ENCODE data around the gene ARHGAP35.
"Not testable (repeated sequence)": the region's sequence is repeated elsewhere in the genome, so short reads cannot be mapped to it uniquely, and the experiment has no call there.

The ARHGAP35 gene

DNA sequence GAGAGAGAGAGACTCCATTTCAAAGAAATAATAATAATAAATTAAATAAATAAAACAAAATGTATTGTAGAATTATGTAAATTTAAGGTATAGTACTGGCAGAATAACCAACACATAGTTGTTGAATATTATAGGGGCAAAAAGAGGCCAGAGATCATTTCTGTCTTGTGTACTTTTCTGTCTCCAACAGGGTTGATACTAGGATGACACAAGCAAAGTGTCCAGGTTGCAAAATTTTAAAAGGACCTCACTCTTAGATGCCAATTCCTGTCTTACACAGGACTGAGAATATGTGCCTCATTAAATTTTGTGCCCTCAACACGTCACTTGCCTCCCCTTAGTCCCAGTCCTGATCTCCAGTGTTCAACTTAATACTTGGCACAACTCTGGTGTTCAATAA, 8.0 kb upstream of the ARHGAP35 start:
- Mint-ChIP-seq H3K27ac (no peak overlapping the region), H3K9me3 (no peaks in the 10 kb centered on the region), H3K36me3 (peaks cover under 1% of the 10 kb centered on the region), H3K27me3 (no peaks in the 10 kb centered on the region), H3K4me3 (no peak overlapping the region), H3K4me1 (peaks cover 25% of the 10 kb centered on the region)
- DNase-seq (ENCODE audit: low spot score in 2 of 2): no peak
- no peak for ATAC-seq (ENCODE audit: low read depth)

DNA sequence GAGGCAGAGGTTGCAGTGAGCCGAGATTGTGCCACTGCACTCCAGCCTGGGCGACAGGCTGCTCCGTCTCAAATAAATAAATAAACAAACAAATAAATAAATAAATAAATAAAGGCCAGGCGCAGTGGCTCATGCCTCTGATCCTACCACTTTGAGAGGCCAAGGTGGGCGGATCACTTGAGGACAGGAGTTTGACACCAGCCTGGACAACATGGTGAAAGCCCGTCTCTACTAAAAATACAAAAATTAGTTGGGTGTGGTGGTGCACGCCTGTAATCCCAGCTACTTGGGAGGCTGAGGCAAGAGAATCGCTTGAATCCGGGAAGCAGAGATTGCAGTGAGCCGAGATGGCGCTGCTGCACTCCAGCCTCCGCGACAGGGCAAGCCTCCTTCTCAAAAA, 6.1 kb upstream of the ARHGAP35 start:
- H3K4me3 Mint-ChIP-seq, H3K27ac Mint-ChIP-seq, H3K9me3 Mint-ChIP-seq: not testable (repeated sequence)

DNA sequence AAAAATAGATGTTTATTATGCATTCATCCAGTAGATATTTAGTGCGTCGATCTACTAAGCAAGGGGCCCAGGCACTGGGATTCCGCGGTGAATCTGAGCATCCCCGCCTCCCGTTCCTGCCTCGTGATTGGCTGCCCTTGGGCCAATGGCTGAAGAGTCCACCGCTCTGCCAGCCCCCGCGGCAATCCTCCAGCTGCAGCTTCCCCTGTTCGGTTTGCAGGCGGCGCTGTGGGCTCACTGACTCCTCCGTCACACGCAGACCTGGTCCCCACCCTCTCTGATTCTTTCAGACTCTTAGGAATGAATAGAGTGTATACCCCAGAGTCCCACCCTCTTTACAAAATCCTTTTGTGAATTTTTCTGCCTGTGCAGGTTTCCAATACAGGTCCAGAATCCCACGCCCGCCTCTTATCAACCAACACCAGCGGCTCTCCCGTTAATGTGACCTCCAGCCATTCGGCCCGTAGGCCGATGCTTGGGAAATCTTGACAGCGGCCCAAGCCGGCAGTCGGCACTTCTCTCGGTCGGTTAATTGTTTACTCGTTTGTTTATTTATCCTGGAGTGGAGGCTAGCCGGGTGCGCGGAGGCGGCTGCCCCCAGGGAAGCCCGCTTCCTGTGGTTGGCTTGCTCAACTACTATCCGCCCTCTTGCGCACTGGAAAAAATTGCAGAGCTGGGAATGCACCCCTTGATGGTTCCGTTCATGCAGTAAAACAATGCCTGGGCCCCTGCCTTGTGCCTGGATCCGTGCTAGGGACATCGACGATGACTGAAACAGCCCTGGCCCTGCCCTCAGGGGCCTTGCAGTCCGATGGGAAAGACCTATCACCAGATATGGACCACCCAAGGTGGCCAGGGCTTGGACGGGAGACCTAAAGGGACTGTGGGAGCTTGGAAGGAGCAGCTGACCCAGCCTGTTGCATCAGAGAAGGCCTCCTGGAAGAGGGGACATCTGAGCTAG, 4.5 kb upstream of the ARHGAP35 start:
- peak; percentile 72 to 82 for DNase-seq (ENCODE audit: low spot score in 2 of 2)
- Mint-ChIP-seq H3K27me3 (no peaks in the 10 kb centered on the region), H3K4me3 (peak overlapping the region; percentile 74), H3K36me3 (no peaks in the 10 kb centered on the region), H3K9me3 (no peaks in the 10 kb centered on the region), H3K27ac (no peak overlapping the region), H3K4me1 (peaks cover 14% of the 10 kb centered on the region)
- ATAC-seq (ENCODE audit: low read depth): peak; percentile 64

More for the DNA sequence above, 6.1 kb upstream of the ARHGAP35 start:
- peaks cover 22% of the 10 kb centered on the region for H3K4me1 Mint-ChIP-seq
- not testable (repeated sequence) for H3K36me3 Mint-ChIP-seq; ATAC-seq (ENCODE audit: low read depth); H3K27me3 Mint-ChIP-seq; DNase-seq (ENCODE audit: low spot score in 2 of 2)

GRCh38 chr19:46859637-46860124, 1.1 kb upstream of the ARHGAP35 start:
- ATAC-seq (ENCODE audit: low read depth) (no peak), DNase-seq (ENCODE audit: low spot score in 2 of 2) (no peak)
- Mint-ChIP-seq H3K36me3 (no peaks in the 10 kb centered on the region), H3K4me3 (peak overlapping the region; percentile 95), H3K27me3 (no peaks in the 10 kb centered on the region), H3K4me1 (peaks cover 14% of the 10 kb centered on the region), H3K9me3 (no peaks in the 10 kb centered on the region), H3K27ac (peak overlapping the region; percentile 91)

- H3K27me3 Mint-ChIP-seq: no peaks in the 10 kb centered on the region
- peak overlapping the region; percentile 95 for H3K4me3 Mint-ChIP-seq
- peak overlapping the region; percentile 91 for H3K27ac Mint-ChIP-seq
- H3K4me1 Mint-ChIP-seq: peaks cover 15% of the 10 kb centered on the region
- ATAC-seq (ENCODE audit: low read depth): peak; percentile 77
- DNase-seq (ENCODE audit: low spot score in 2 of 2): peak; percentile 88
- H3K9me3 Mint-ChIP-seq: no peaks in the 10 kb centered on the region
- no peaks in the 10 kb centered on the region for H3K36me3 Mint-ChIP-seq
Measured at GRCh38 chr19:46860125-46860845, 512 bp upstream of the ARHGAP35 start.

GRCh38 chr19:46861691-46862502, 1.1 kb downstream of the ARHGAP35 start:
- Mint-ChIP-seq H3K27ac (no peak overlapping the region), H3K4me1 (peaks cover 14% of the 10 kb centered on the region), H3K27me3 (no peaks in the 10 kb centered on the region), H3K4me3 (no peak overlapping the region), H3K36me3 (no peaks in the 10 kb centered on the region), H3K9me3 (no peaks in the 10 kb centered on the region)
- no peak for DNase-seq (ENCODE audit: low spot score in 2 of 2)
- ATAC-seq (ENCODE audit: low read depth): no peak

DNA sequence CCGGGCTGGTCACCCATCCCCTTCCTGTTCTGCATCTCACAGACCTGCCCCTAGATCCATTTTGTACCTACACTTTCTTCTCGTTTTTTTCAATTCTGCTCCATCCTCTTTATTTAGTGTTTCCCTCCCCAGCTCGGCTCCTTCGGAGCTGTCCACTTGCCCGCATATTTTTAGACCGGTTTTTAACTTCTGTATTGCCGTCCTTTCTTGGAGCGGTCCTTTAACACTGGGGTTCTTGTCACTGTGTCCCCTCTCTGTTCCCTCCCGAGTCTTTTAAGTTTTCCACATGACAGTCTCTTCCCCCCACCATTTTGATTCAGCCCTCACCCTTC, 1.7 kb downstream of the ARHGAP35 start:
- Mint-ChIP-seq H3K27me3 (no peaks in the 10 kb centered on the region), H3K4me3 (no peak overlapping the region), H3K9me3 (no peaks in the 10 kb centered on the region), H3K27ac (no peak overlapping the region), H3K4me1 (peaks cover 18% of the 10 kb centered on the region), H3K36me3 (no peaks in the 10 kb centered on the region)
- ATAC-seq (ENCODE audit: low read depth) (no peak), DNase-seq (ENCODE audit: low spot score in 2 of 2) (no peak)

DNA sequence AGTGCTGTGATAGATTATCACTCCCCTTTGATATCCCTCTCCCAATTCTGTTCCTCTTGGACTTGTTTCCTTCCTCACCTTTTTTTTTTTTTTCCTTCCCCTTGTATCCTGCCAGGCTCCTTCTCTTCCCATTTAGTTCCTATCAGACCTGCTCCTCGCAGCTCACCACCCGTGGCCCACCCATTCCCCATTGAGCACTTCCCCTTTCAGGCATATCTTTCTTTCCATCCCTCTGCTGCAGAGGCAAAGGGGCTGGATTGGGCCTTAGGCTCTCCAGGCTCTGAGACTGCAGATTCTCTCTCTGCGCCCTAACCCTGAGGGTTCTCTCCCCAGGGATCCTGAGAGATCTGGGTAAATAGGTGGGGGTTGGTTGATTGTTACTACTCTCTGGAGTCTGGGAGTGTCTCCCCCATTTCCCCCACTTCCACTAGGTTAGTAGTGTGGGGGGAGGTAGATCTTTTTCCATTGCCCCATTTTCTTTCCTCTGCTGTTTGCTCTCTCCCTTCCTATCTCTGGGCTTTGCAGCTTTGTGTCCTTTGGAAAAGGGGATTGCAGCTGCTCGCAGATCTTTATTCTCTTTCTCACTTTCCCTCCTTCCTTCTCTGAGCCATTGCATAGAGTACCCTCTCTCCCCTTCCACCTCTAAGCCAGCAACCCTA, 2.3 kb downstream of the ARHGAP35 start:
- peaks cover 20% of the 10 kb centered on the region for H3K4me1 Mint-ChIP-seq
- no peak overlapping the region for H3K27ac Mint-ChIP-seq
- H3K4me3 Mint-ChIP-seq: no peak overlapping the region
- no peaks in the 10 kb centered on the region for H3K9me3 Mint-ChIP-seq
- DNase-seq (ENCODE audit: low spot score in 2 of 2) (no peak), ATAC-seq (ENCODE audit: low read depth) (no peak)
- no peaks in the 10 kb centered on the region for H3K36me3 Mint-ChIP-seq
- H3K27me3 Mint-ChIP-seq: no peaks in the 10 kb centered on the region

DNA sequence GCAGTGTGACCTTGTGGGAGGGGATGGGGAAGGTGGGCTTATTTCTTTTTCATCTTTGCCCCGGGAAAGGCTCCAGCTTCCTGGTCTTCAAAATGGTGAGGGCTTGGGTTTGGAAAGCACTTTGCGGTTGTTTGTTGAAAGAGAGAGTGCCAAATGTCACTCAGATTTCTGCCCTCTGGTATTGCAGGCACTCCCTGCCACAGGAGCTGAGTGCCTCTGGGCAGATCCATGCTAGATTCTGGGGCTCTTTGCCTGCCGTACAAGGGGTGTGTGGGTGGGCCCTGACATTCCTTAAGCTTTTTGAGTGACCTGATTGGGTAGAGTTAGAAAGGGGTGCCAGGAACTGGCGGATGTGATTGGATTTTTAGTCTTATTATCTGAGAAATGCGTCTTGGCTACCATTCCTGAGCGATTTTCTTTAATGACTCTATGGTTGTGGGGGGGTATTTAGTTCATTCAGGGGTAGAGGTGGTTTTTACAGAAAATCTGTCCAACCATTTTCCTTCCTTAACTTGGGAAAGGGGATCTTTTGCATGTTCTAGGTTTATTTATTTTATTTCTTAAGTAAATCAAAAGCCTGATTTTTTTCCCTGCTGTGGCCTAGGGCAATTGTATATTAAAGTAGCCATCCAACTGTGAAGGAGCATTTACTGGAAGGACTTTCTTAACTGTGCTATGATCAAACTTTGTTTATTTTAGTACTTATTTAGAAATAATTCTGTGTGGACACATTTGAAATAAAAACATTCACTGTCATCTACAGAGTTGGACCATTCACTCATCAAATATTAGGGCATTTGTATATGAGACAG, 3.2 kb downstream of the ARHGAP35 start:
- Mint-ChIP-seq H3K9me3 (no peaks in the 10 kb centered on the region), H3K27me3 (no peaks in the 10 kb centered on the region), H3K4me1 (peaks cover 23% of the 10 kb centered on the region), H3K27ac (no peak overlapping the region), H3K36me3 (no peaks in the 10 kb centered on the region), H3K4me3 (no peak overlapping the region)
- no peak for ATAC-seq (ENCODE audit: low read depth)
- no peak for DNase-seq (ENCODE audit: low spot score in 2 of 2)

DNA sequence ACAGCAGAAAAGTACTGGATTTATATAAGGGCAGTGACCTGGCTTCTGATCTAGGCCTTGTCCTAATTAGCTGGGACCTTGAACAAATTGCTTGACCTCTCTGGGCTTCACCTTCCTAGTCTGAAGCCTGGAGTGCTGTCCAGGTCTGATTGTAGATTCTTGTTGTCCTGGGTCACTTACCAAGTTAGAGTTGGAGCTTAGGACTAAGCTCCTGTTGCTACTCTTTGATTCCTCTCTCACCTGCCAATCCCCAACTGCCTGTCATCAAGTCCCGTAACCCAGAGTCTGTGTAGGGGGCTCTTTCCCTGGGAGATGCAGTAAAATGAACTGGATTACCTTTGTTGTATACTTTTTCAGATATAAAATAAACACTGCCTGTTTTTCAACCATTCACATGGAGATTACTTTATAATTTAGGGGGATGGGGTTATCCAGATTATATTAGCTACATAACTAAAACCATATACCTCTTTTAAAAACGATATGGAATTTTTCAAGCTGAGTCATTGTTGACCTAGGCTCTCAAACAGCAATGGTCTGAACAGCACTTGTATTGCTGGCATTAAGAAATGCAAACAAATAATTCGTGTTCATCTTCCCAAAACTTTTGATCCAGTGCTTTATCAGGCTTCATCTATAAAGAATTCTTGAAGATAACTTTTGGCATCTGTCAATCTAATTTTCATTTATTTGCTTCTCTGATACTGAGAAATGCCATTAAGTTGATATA, 5.8 kb downstream of the ARHGAP35 start:
- peak overlapping the region; percentile 18 for H3K27ac Mint-ChIP-seq
- DNase-seq (ENCODE audit: low spot score in 2 of 2) (no peak), ATAC-seq (ENCODE audit: low read depth) (no peak)
- peaks cover 22% of the 10 kb centered on the region for H3K4me1 Mint-ChIP-seq
- H3K4me3 Mint-ChIP-seq: no peak overlapping the region
- no peaks in the 10 kb centered on the region for H3K9me3 Mint-ChIP-seq
- no peaks in the 10 kb centered on the region for H3K27me3 Mint-ChIP-seq
- H3K36me3 Mint-ChIP-seq: no peaks in the 10 kb centered on the region

DNA sequence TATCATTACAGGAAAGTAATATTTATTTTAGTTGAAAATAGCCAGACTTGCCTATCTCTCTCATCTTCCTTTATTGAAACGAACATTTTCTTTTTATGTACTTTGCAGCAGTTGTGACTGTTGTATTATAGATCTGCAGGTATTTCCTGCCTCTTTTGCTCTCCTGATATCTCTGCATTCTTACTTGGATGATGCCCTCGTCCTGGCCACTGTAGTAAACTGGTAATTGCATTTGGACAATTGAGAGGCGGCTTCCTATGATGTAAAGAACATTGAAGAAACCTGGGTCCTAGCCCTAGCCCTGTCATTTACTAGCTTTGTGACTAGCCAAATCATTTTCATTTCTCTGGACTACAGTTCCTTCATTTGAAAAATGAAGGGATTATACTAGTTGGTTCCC, 6.4 kb downstream of the ARHGAP35 start:
- Mint-ChIP-seq H3K9me3 (no peaks in the 10 kb centered on the region), H3K36me3 (no peaks in the 10 kb centered on the region), H3K27me3 (no peaks in the 10 kb centered on the region), H3K27ac (peak overlapping the region; percentile 18), H3K4me3 (no peak overlapping the region), H3K4me1 (peaks cover 26% of the 10 kb centered on the region)
- no peak for ATAC-seq (ENCODE audit: low read depth)
- DNase-seq (ENCODE audit: low spot score in 2 of 2): no peak

DNA sequence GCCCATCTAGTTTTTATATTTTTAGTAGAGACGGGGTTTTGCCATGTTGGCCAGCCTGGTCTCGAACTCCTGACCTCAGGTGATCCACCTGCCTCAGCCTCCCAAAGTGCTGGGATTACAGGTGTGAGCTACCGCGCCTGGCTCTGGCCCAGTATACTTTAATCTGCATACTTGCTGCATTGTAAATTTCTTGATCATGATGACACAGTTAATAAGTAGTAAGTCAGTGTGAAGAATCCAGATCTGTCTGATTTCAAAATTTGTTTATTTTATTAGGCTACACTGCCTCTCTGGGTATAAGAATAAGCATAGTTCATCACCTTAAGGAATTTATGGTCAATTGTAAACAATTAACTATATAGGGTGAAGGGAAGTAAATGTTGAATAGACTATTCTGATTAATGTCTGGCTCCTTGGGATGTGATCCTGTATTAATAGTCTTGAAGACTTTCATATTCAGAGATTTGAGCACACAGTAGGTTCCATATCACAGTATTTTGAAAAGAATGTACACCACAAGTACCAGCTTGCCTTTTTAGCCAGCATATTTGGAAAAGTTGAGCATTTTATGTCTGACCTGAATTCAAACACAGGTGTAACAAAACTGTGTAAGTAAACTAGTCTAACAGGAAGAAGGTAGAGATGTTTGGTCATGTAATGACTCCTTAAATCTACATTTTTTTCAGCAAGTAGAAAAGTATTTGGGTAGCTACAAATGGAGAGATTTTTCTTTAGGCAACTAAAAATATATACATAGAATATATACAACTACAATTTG, 7.4 kb downstream of the ARHGAP35 start:
- no peaks in the 10 kb centered on the region for H3K36me3 Mint-ChIP-seq
- no peak for ATAC-seq (ENCODE audit: low read depth)
- no peaks in the 10 kb centered on the region for H3K27me3 Mint-ChIP-seq
- no peak for DNase-seq (ENCODE audit: low spot score in 2 of 2)
- no peak overlapping the region for H3K27ac Mint-ChIP-seq
- no peak overlapping the region for H3K4me3 Mint-ChIP-seq
- H3K4me1 Mint-ChIP-seq: peaks cover 26% of the 10 kb centered on the region
- no peaks in the 10 kb centered on the region for H3K9me3 Mint-ChIP-seq
